GM13977 (cell line): Measurements from ENCODE around the gene APBA1.

Experiments used
- DNase-seq: peaks from one replicate; pipeline ENCODE4 v3.0.0; 2012; ENCODE audit warnings: low spot score
- in situ Hi-C: fragments of 300-500 bp; cut with MboI; formaldehyde crosslinking; loops from one replicate; pipeline ENCODE4 v1.12.0; 2022; ENCODE audit warnings: low sequenced_read_pairs, low pct_unique_long_range_greater_than_20kb, mixed read lengths, inconsistent platforms; ENCODE audit not compliant: unreplicated experiment
- TF ChIP-seq, protein P1 (sequence below): IDR thresholded peaks from 2 replicates; pipeline ENCODE4 v1.5.1; 2012; ENCODE audit warnings: mild to moderate bottlenecking, control low read depth; ENCODE audit not compliant: insufficient read depth; ENCODE audit errors: extremely low read depth, missing control alignments

The APBA1 gene

DNA sequence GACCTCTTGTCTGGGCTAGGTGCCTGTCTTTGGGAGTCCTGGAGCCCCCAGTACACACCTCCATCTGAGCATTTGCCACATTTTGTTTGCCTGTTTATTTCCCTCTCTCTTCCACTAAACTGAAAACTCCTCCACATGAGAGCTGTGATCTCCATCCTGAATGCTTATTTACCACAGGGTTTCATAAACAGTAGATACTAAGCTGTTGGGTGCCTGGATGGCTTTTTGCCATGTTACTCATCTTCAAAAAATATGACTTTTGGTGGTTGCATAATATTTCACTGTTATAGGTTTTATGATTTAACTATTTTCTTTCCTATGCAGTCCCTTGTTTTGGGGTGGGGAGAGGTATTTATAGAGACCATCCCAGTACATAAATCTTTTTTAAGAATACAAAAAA is 99.6 kb downstream of the APBA1 start:
- DNase-seq = no peak
- in situ Hi-C loops = no loop called here
- TF ChIP-seq, protein P1, sequence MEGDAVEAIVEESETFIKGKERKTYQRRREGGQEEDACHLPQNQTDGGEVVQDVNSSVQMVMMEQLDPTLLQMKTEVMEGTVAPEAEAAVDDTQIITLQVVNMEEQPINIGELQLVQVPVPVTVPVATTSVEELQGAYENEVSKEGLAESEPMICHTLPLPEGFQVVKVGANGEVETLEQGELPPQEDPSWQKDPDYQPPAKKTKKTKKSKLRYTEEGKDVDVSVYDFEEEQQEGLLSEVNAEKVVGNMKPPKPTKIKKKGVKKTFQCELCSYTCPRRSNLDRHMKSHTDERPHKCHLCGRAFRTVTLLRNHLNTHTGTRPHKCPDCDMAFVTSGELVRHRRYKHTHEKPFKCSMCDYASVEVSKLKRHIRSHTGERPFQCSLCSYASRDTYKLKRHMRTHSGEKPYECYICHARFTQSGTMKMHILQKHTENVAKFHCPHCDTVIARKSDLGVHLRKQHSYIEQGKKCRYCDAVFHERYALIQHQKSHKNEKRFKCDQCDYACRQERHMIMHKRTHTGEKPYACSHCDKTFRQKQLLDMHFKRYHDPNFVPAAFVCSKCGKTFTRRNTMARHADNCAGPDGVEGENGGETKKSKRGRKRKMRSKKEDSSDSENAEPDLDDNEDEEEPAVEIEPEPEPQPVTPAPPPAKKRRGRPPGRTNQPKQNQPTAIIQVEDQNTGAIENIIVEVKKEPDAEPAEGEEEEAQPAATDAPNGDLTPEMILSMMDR = no peak

DNA sequence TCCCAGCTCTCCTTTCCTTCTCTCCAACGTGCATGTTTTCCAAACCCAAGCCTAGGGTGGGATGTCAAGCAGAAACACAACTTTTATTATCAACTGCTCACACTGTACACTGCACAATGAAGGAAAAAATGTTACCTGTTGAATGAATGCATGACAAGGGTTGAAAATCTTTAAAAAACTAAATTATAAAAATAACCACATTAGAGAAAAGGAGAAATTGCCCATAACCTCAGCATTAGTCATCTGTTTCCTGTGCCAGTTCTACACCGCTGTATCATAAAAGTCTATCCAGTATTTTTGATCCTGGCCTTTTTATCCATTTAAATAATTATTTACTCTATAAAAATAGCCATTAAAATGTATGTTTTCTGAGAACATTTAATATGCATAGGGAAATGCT is 101.1 kb downstream of the APBA1 start:
- in situ Hi-C loops = no loop called here
- TF ChIP-seq, protein P1 = no peak
- no peak for DNase-seq

DNA sequence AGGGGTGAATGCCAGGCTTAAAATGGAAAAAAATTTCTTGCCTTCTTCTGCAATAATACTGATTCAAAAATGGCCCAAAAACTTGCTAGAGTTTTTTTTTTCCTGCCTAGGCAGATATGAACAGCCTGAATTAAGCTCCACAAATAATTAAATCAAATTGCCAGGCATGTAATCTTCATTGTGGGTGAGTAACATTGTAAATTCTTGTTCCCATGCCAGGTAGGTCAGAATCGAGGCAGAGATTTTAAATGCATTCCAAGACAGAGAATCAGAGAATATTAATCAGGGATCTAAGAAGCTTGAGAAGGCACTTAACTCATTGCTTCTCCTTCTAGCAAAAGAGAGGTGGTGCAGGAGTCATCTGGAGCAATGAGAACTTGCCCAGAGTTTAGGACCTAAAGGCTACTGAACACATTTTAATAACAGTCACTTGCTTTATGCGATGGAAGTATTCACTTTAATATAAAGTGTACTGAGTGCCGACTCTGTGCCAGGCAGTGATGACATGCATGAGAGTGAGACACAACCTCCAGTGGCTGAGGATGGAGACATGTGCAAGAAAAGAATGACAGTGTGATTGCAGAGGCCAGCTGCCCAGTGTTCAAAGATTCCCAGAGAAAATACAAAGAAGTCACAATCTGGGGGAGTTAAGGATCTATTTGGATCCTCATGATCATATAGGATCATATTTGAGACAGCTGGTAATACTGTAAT is 102.3 kb downstream of the APBA1 start:
- TF ChIP-seq, protein P1 = no peak
- in situ Hi-C loops = no loop called here
- DNase-seq = no peak

DNA sequence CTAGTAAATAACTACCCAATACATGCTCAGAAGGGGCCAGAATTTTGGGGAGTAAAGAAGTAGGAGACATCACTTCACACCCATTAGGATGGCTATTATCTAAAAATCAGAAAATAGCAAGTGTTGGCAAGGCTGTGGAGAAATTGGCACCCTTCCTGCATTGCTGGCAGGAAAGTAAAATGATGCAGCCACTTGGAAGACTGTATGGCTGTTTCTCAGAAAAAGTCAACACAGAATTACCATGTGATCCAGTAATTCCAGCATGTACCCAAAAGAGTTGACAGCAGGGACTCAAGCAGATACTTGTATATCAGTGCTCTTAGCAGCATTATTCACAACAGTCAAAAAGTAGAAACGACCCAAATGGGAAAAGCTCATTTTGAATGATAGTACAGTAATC is 107.6 kb downstream of the APBA1 start:
- DNase-seq = no peak
- TF ChIP-seq, protein P1 = no peak
- in situ Hi-C loops = no loop called here

DNA sequence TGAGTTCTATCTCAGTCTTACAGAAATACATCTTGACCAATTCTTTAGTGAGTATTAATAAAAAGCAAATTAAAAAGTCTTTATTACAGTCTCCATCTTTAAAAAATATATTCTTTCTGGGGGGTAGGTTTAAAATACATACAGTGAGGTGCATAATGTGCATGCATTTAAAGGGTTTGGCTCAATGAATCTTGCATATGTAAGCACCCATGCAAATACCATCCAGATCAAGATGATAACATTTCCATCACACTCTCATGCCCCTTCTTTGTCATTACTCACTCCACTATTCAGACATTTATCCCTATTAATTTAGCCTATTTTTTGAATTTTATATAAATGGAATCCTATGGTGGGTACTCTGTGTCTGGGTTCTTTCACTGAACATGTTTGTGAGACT is 113.0 kb downstream of the APBA1 start:
- TF ChIP-seq, protein P1 = no peak
- in situ Hi-C loops = no loop called here
- DNase-seq = no peak

DNA sequence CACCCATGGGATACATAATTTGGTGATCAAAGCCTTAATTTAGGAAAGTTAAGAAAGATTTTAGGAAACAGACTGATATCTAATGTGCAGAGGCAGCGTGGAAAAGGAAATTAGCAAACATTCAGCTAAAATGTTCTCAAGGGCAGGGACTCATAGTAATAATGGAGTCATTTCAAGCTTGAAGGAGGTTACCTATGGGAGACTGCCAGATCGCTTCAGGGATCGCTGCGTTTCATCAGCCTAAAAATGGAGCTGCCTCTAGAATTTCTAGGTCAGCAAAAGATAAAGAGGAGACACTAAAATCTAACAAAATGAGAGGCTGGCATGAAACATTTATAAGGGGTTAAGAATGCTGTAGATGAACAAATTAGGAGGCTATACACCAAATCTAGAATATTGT is 115.5 kb downstream of the APBA1 start:
- no peak for DNase-seq
- TF ChIP-seq, protein P1 = no peak
- in situ Hi-C loops = no loop called here
